GM18508 (cell line): ENCODE data around the gene EPB41L3.
"Not testable (repeated sequence)": the region's sequence is repeated elsewhere in the genome, so short reads cannot be mapped to it uniquely, and the experiment has no call there.

Source experiments
- ATAC-seq: cut with Tn5 transposase; IDR thresholded peaks from one replicate; pipeline ENCODE4 v1.9.1; 2021; ENCODE audit warnings: moderate number of reproducible peaks; ENCODE audit not compliant: insufficient read depth, unreplicated experiment

Gene EPB41L3

DNA sequence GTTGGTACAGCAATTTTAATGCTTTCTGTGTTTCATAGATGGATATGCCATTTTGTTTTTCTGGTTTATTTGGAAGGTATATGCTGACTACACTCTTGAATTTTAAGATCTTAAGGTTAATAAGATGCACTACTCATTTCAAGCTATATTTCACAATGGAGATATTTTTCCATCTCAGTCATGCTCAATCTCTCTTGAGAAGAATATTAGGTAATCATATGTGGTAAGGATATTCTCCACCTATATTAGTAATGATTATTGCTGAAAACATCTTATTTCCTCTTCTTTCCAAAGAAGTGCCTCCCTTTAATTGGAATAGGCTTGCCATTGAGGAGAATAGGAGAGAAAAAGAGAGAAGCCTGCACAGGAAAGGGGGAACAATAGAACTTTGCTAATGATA lies 40.1 kb downstream of the EPB41L3 start:
- ATAC-seq, result no peak

- ATAC-seq, result no peak
Measured at GRCh38 chr18:5500158-5500939, 43.4 kb downstream of the EPB41L3 start.

GRCh38 chr18:5498452-5498851 lies 45.3 kb downstream of the EPB41L3 start:
- ATAC-seq, result no peak

DNA sequence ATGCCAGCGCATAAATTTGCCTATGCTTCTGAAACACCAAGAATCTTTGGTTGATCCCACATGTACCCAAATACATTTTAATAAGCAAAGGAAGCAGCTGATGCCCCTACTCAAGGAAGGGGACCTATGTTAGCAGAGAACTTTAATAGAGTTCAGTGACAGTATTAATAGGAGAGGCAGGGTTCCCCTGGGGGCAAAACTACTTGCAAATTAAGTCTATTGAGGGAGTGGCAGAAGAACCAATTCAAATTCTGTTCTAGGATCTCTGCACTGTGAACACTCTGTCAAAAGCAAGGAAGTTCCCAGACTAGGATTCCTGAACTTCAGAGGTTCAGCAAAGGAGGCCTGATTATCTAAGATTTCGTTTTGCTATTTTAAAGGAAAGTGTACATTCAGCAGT lies 47.5 kb downstream of the EPB41L3 start:
- ATAC-seq, result no peak

DNA sequence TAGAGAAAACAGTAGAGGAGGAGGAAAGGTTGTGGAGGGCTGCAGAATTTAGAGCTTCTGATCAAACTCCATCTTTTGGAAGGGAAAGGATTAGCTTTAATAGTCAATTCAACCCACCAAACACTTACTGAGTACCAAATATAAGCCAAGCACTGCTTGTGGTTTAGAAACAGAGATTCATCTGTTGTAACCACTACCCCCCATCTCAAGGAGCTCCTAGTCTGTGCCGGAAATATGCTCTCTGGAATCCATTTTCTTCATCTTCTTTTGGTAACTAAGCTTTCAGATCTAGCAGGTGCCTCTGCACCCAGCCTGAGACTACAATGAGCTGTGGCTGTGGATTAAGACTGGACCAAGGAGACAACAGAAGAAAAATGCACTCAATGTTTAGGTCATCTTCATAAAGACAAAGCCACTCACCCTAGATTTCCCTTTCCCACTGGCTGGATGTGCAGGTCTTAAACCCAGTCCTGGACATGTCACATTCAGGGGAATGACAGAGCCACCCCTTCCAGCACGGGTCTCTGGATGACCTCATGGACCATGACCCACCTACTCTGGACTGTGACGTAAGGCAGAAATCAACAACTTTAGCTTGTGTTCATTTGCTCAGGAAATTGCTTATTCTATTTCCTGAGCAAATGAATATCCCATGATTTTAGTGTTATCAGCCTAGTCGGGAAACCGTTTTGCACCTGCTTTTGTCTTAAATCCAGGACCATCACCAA lies 52.9 kb downstream of the EPB41L3 start:
- no peak for ATAC-seq

DNA sequence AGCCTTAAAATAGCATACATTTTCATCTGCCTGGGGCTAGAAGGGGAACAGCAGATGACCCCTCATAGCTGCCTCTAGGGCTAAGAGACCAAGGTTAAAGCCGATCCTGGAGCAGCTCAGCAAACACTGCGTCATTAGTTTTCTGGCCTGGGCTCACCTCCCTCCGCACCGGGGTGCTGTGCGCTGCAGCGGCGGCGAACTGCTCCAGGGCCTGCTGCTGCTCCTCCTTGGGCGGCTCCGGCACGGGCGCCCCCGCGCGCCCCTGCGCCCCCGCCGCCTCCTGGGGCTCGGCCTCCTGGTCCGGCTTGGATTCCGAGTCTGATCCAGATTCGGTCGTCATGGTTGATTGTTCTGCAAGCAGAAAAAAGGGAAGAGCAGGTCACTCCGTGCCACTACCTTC lies 55.0 kb downstream of the EPB41L3 start:
- ATAC-seq, result no peak

DNA sequence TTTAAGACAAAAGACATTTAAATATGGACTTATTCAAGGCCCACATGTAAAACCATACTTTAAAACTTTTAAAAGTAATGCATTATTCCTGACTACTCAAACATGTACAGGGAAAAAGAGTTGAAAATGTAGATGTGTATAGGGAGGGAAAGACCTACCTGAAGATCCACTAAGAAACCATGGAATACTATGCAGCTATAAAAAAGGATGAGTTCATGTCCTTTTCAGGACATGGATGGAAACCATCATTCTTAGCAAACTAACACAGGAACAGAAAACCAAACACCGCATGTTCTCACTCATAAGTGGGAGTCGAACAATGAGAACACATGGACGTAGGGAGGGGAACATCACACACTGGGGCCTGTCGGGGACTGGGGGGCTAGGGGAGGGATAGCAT lies 55.8 kb downstream of the EPB41L3 start:
- not testable (repeated sequence) for ATAC-seq

DNA sequence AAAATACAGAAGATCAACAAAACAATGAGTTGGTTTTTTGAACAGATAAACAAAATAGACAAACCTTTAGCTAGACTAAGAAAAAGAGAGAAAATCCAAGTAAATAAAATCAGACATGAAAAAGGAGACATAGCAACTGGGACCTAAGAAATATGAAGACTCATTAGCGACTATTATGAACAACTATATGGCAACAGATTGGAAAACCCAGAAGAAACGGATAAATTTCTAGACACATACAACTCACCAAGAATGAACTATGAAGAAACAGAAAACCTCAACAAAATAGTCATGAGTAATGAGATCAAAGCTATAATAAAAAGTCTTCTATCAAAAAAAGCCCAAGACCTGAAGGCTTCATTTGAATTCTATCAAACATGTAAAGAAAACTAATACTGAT lies 59.3 kb downstream of the EPB41L3 start:
- ATAC-seq, result no peak

GRCh38 chr18:5481621-5482020 lies 62.2 kb downstream of the EPB41L3 start:
- no peak for ATAC-seq

DNA sequence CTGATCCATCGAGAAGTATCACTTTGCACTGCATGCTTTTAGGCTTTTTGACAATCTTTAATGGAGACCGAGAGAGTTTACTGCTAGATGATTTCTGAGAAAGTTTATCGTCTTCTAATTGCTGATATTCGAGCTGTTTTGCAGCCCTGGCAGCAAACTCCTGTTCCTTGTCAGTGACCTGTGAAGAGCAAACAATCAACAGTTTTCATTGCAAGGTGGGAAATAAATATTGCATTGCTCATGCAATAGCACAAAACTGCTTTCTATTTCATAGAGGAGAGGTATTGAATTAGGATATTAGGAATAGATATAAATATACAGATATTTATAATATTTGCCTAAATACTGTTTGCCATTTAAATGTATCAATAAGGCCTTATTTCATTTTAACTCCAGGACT lies 65.5 kb downstream of the EPB41L3 start:
- ATAC-seq, result no peak

- no peak for ATAC-seq
Measured at GRCh38 chr18:5476961-5477800, 66.6 kb downstream of the EPB41L3 start.

GRCh38 chr18:5475267-5475666 lies 68.5 kb downstream of the EPB41L3 start:
- no peak for ATAC-seq

GRCh38 chr18:5469340-5469739 lies 74.5 kb downstream of the EPB41L3 start:
- ATAC-seq, result no peak

DNA sequence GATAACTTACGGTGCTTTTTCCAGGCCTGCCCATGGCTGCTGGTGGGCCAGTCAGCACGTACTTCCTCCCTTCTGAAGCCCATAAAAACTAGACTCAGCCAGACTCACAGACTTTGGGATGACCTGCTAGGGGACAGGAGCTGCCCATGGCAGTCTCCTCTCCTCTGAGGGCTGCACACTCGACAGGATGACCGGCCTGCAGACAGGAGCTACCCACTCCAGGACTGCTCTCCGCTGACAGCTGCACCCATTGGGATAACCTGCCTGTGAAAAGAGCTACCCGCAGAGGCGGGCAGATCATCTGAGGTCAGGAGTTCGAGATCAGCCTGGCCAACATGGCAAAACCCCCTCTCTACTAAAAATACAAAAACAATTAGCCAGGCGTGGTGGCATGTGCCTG lies 75.4 kb downstream of the EPB41L3 start:
- ATAC-seq, result no peak

- ATAC-seq, result no peak
Measured at GRCh38 chr18:5467671-5468070, 76.1 kb downstream of the EPB41L3 start.

- no peak for ATAC-seq
Measured at GRCh38 chr18:5466256-5466655, 77.5 kb downstream of the EPB41L3 start.

DNA sequence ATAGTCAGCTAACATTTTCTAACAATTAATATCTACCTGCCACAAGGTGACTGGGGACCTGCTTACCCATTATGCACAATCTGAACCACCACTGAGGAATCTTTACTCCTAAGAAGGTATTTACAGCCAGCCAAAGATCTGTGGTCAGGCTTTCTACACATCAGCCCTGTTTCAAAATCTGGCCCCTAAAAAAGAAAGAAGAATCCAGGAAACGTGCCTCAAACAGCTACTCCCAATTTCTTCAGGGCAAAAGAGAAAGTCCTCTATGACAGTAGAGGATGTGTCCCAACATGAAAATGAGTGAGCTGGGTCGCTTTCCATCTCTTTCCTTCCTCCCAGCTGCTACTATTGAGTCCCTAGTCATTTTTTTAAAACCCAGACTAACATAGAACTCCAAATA lies 79.5 kb downstream of the EPB41L3 start:
- no peak for ATAC-seq

DNA sequence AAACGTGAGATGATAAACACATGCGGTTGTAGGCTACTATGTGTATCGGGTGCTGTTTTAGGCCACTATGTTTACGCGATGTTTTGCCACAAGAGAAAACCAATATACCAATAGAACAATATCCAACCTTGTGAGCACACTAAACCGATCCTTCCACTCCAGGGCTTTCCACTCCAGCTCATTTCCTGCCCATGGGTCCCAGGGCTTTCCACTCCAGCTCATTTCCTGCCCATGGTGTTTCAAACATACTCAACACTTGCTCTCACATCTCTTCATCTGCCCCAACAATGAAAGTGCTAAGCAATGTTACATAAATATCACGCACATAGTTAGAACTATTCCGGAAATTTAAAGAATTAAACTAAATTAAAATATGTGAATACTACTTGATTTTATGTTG lies 80.0 kb downstream of the EPB41L3 start:
- no peak for ATAC-seq

GRCh38 chr18:5463390-5463789 lies 80.4 kb downstream of the EPB41L3 start:
- no peak for ATAC-seq

DNA sequence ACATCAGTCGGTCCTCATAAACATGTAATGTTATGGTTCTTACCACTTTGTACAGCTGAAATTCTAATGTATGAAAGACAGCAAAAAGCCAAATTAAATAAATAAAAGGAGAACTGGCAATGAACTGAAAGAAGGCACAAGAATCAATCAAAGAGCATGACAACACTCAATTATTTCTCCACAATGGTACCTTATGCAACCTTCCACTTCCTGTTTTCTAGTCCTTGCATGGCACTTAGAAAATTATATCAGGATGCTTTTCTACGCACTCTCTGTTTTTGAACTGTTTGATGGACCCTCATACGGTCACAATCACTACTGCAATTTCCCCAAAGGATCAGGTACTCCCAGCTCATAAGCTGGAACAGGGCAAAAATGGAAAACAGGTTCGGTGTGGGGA lies 81.6 kb downstream of the EPB41L3 start:
- no peak for ATAC-seq

GRCh38 chr18:5461041-5461440 lies 82.8 kb downstream of the EPB41L3 start:
- no peak for ATAC-seq
